Fibroblast of gingiva (primary cell): ENCODE results near the gene KCNMA1.
"Not testable (repeated sequence)": the region's sequence is repeated elsewhere in the genome, so short reads cannot be mapped to it uniquely, and the experiment has no call there.

Source experiments
- DNase-seq: peaks from one replicate; pipeline ENCODE4 v3.0.0-alpha.2; 2011; ENCODE audit warnings: low read depth

The KCNMA1 gene

GRCh38 chr10:77392851-77393250 is 244.8 kb downstream of the KCNMA1 start:
- DNase-seq = peak; percentile 96

DNA sequence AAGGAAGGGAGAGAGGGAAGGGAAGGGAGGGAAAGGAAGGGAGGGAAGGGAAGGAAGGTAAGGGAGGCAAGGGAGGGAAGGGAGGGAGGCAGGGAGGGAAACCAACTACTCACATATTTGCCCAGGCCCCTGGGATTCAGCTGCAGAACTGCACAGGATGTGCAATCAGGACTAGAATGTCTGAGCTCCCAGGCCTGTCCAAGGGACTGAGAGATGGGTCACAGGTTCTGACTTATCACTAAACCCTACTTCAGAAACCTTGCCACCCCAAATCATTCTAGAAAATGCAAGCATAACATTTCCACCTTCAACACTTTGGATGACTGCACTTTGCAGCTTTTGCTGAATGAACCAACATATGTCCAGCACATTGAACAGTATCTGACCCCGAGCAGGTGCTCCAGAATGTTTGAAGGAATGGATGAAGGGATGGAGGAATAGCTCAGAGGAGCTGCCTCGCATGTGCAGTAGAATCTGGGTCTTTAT is 245.3 kb downstream of the KCNMA1 start:
- peak; percentile 76 for DNase-seq

DNA sequence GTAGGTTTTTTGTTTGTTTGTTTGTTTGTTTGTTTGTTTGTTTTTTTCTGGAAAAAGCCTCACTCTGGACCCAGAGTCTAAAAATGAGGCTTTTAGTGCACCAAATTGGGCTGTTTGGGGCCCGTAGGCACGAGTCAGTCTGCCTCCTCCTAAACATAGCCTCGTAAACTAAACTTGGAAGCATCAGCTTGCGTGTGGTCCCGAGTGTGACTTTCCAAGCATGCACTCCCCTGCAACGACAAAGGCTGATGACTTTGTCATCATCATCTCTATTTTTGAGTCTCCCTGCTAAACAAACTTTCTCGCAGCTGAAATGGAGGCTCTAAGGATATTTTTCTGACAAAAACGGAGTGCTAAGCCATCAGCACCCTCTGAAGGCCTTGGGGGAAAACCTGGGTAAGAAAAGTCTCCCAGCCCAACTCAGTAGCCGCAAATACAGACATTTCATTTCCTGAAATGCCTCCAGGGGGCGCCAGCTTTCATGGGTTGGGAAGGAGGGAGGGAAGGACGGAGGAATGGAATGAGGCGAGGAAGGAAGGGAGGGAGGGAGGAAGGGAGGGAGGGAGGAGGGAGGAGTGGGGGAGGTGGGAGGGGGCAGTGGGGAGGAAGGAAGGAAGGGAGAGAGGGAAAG is 245.9 kb downstream of the KCNMA1 start:
- DNase-seq = peak; percentile 85

DNA sequence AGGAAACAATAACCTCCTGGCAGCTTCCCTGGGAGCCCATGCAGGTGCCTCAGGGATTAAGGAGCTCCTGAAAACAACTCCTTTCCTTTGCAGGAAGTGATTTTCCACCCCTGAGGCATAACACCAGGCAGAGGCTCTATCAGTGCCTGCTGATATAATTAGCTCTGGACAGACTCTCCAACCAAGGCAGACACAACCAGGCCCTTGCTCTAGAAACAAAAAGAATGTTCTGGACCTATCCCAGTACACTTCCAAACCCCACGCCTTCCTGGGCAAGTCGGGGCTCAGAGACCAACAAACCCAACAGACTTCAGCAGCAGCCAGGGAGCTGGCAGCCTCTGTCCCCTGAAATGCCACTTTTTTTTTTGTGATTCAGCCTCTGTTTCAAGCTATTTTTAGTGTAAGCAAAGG is 247.1 kb downstream of the KCNMA1 start:
- no peak for DNase-seq

DNA sequence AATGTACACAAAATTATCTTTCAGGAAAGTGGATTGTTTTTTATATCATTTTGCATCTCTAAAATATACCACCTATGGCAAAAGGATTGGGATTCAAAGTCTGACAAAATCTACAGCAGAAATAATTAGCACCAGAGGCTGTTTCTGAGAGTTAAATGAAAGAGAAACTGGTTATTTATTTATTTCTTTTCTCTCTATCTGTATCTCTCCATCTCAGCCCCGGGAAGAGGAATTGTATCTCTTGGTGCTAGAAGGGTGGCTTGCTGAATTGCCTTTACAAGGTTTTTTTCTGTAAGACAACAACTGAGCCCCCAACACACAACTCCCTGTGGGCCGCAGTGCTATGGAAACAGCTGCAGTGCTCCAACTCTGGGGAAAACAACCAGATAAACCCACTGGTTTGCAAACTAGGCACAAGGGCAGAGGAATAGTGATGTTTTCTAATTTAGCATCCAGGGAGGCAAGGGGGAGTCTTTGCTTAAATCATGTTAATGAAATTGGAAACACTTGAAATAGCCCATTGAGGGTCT is 249.0 kb downstream of the KCNMA1 start:
- DNase-seq = no peak

DNA sequence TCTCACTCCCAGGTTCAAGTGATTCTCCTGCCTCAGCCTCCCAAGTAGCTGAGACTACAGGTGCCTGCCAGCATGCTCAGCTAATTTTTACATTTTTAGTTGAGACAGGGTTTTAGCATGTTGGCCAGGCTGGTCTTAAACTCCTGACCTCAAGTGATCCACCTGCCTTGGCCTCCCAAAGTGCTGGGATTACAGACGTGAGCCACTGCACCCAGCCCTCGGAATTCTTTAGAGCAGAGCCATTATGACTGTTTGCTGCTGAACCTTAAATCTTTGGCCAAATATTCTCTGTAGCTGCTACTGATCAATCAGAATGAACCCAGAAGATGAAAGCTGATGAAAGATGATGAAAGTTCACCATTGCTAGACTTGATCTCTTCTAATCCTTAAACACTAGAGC is 249.9 kb downstream of the KCNMA1 start:
- DNase-seq = not testable (repeated sequence)

- no peak for DNase-seq
Measured at GRCh38 chr10:77387247-77387646, 250.4 kb downstream of the KCNMA1 start.

DNA sequence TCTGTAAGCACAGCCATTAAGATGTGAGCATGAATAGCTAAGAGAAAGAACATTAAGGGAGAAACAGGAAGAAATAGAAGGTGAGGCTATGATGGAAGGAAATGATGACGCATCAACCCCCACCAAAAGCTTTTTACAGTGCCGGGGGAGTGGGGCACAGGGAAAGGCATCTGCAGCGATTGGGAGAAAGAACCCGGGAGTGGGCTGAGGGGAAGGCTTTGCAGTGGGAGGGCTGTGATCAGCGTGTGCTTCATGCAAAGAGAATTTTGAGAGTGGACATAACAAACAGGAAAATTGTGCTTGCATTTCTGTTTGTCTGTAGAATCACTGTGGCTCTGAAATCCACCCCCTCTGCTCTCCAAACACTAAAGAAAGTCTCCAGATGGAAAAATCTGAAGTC is 250.8 kb downstream of the KCNMA1 start:
- DNase-seq = no peak

DNA sequence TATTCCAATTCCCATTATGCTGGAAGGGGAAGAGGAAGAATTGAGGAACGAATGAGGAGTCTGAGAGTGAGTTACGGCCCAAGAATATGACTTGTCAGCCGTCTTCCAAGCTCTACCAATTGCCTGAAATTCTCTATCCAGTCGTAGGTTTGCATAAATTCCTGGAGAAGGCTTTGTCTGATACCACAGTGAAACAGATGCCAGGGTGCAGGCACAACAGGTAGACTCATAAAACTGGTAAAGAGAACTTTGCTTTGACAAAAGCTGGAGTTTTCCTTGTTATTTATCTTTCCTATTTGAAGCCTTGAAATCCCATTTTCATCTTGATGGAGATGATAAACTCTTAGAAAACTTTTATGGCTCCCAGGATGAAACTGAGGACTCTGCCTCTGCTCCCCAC is 251.2 kb downstream of the KCNMA1 start:
- DNase-seq = no peak

DNA sequence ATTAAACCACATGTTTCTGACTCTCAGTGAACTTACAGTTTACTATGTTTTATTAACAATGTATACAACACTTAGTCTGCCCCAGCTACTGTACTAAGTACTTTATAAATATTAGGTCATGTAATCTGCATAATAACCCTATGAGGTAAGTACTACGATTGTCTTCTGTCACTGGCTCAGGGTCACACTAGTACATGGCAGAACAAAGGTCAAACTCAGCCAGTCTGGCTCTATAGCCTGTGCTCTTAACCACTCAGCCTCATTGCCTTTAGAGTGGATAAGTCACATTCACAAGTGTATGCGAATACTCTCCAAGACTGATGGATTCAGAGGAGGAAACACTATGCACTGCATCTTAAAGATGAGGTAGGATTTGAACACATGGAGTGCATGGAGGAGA is 252.3 kb downstream of the KCNMA1 start:
- DNase-seq = no peak

- no peak for DNase-seq
Measured at GRCh38 chr10:77383861-77384553, 253.6 kb downstream of the KCNMA1 start.

DNA sequence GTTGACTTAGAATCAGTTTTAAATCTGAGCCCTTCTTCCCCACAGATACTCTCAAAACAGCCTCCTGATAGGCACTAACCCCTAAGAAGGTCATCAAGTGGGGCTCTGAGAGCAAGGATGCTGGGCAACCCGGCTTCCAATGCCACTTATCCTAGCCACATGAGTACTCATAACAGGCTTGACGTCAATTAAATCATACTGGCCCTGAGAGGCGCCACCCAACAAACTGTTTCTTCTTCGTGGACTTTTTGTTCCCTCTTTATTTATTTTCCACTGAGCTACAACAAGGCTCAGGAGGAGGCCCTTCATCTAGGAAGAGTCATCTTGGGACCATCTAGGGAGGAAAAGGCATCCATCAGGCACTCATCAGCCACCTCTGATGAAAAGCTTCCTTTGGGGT is 255.9 kb downstream of the KCNMA1 start:
- DNase-seq = no peak

DNA sequence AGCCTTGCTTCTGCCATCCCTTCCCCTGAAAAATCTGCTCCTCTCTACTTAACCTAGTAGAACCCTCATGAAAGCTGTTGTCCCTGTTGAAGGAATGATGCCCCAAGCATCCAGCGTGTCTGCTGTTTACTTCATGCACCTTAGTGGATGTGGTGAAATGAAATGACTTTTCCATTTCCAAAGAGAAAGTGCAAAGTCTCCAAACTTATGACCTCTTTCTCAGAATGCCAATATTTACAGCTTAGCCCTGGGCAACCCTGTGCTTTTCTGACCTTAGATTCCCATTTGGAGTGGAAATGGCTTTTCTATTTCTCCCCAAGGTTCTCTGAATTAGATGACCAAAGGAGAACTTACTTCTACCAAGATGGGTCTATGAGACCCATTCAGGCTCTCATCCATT is 256.9 kb downstream of the KCNMA1 start:
- DNase-seq = no peak

GRCh38 chr10:77380191-77380590 is 257.4 kb downstream of the KCNMA1 start:
- DNase-seq = no peak

DNA sequence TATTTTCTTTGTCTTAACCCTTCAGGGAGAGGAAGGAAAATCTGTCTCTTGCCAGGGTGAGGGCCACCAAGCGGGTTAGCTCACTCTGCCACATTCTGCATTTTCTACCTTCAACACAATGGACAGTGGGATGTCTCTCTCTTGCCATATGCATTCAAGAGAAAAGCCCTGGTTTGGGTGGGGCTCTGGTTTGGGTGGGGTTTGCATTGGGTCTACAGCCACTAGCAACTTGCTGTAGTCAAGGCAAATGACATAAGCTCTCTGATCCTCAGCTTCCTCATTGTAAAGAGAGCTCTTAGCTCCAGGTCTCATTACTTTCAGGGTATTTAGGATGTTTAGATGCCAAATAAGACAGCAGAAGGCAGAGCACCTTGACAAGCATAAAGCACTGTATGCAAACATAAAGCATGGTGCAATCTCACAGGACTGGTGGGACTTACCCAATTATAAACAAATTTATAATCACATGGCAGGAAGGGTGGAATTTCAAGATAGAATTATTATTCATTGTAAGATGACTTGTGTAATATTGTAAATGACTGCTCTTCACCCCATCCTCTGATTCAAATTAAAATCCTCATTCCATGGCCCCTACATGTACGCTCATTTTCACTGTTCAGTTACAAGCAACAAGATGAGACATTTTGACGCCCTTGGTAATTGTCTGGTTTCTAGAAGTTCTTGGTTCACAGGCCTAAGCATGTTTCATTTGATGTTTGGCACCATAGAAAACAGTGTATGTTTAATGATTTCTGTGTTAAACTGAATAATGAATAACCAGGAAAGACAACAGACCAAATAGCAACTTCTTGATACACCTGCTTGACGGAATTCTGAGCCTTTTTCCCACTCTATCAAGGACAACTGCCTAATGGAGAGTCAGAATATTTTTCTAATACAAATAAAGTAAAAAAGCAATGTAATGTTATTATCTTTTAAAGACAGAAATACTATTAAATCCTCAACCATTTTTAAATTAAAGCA is 258.9 kb downstream of the KCNMA1 start:
- no peak for DNase-seq

- DNase-seq = no peak
Measured at GRCh38 chr10:77377678-77378352, 259.8 kb downstream of the KCNMA1 start.

- no peak for DNase-seq
Measured at GRCh38 chr10:77377034-77377433, 260.6 kb downstream of the KCNMA1 start.

DNA sequence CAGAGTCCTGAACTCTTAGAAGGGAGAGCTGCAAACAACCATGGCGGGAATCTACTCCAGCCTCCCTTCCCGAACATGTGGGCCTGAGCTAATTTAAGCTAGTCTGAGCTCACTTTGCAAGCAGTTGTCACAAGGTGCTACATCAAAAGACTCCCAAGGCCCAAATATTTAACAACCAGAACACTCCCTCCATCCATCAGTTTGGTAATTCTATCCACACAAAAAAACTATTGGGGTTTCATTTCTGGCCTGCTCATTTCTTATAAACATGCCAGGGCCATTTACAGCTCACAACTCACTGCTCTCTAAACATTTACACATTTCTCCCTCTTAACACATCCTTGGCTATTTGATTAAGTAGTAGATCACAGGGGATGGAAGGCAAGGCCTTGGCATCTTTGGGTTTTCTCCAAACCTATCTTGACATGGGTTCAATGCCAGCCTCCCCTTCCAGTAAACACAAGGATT is 263.4 kb downstream of the KCNMA1 start:
- DNase-seq = no peak

GRCh38 chr10:77371848-77372799 is 265.5 kb downstream of the KCNMA1 start:
- DNase-seq = no peak

DNA sequence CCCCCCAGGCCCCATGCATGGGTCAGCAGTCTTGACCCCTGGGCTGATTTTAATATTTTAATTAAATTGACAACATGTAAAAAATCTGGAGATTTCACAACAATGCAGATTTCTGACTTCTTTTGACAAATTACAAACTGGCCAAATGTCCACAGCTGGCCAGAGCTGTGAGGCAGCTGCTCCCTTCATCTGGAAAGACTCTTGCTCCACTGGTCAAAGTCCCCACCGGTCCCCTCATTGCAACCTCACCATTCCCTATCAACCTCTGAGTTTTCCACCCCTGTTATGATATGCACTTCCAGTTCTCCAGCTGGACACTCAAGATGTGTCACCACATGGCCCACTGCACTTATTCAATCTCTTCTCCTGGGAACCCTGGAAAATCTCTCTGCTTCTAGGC is 266.2 kb downstream of the KCNMA1 start:
- DNase-seq = no peak
